ENCODE measurements around the gene CFAP410.

Gene CFAP410

DNA sequence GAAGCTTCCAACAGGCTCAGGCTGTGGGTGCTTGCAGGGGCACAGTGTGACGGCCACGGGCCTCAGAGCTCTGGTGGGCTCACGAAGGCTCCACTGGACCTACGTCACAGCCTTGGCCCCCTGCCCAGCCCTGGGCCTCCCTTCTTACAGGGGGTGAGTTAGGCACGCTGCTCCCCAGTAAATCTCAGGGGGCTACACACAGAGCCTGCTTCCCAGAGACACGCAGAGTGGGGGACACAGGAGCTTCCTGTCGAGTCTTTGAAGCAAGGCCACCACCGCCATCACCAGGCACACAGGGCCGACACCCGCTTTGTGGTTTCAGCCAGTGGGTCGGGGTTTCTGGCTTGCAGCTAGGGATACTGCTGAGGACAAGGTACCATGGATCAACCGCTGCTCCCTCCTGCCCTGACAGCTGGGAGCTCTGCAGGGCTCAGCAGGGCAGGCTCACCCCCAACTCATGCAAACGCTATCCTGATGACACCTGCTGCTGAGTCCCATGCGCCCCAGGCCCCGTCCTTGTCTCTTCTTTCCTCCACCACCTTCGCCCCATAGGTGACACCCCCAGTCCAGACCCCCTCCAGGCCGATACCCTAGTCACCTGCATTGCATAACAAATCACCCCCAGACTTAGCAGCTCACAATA lies 5.5 kb upstream of the CFAP410 start:
- no peak for TF ChIP-seq CTCF (IDR thresholded peaks at IDR 0.05)

DNA sequence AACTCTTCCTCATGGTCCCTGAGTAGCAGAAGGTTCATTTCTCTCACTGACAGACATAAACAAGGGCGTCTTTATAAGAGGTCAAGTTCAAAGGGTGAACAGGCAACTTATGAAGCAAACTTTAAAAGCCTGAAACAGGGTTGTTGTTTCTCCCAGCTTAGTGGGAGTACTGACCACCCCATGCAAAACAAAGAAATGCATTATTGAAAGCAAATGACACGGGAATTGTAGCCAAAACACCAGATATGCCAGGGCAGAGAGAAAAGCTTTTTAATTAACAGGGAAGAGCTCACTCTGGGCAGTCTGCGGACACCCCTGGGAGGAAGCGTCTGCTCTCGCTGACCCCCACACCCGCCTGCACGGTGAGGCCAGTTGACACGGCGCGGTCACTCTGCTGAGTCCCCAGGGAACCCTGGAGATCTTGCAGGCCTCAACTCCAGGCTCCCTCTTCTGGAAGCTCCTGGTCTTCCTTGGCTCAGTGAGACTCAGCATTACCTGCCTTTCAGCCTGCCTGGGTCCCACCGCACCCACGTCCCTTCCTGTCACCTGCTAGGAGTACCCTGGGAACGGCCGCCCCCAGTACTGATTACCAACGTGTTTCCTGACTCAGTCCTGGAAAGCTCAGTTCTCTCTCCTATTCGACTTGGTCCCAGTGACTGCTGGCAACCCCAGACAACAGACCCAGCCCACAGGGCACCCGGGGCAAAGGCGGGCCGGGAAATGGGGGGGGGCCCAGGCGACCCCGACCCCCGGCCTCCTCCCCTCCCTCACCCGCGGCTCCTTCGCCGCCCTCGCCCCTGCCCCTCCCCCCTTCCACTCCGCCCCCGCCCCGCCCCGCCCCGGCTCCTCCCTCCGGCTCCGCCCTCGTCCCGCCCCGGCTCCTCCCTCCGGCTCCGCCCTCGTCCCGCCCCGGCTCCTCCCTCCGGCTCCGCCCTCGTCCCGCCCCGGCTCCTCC lies 972 bp downstream of the CFAP410 start:
- TF ChIP-seq CTCF (IDR thresholded peaks at IDR 0.05): peak; percentile 23; the same call in 1 of the 2 replicates

DNA sequence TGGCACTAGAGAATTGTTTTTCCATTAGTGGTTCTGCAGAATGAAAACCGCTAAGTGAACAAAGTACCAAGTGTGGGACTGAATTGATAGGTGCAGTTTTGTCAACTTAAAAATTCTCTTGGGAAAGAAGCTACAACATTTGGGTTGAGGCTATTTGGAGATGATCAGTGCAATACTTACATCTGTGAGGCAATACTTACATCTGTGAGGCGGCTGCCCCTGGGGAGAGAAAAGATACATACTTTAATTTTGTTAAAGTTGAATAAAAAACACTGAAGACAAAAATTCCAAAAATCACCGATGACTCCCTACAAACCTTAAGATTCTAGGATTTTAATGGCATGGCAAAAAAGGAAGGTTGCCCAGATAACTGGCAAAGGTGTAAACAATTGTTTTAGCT lies 1.7 kb downstream of the CFAP410 start:
- TF ChIP-seq CTCF (IDR thresholded peaks at IDR 0.05): no peak

- no peak for TF ChIP-seq CTCF (IDR thresholded peaks at IDR 0.05)
Observed at GRCh38 chr21:44335266-44336059, 3.7 kb downstream of the CFAP410 start.

GRCh38 chr21:44334329-44335030 lies 4.7 kb downstream of the CFAP410 start:
- no peak for TF ChIP-seq CTCF (IDR thresholded peaks at IDR 0.05)

- TF ChIP-seq CTCF (IDR thresholded peaks at IDR 0.05): no peak
Observed at GRCh38 chr21:44333509-44334328, 5.5 kb downstream of the CFAP410 start.

Data from LNCAP (cell line).